ENCODE results near the gene EEF1AKMT2.

The EEF1AKMT2 gene

DNA sequence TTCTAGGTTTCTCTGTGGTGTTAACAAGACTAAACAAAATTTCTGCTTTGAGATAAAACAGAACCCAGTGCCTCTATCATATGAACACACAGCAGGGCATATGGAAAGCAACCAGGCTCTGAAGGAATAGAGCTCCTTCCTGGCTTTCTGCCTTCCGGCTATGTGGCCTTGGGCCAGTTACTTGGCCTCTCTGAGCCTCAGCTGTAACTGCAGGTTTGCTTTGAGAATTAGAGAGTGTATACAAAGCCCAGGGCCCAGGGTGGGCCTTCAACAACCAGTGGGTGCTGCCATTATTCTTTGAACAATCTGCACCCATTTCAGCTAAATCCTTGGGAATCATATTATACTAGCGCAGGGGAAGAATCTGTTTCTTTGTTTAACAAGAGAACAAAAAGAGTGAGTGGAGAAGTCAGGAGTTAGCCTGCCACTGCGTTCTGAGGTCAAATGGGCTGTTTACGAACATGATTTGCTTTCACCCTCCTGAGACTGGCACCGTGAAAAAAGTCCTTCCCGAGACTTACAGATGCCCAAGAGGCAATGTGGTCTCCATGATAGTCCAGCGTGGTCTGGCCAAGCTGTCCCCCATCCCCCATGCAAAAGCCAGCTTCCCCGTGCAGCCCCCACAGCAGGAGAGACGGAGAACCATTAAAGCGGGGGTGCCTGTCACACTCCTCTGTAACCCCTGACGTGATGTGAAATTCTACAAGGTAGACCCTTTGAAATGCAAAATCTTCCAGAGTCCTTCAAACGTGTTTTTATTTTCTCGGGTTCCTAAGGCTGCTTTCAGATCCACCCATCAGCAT lies 52.4 kb downstream of the EEF1AKMT2 start:
- no peaks in the 10 kb centered on the region for H3K9me3 ChIP-seq (ENCODE audit: control insufficient read depth, low read length)
- H3K4me3 ChIP-seq (ENCODE audit: insufficient read depth, low read depth, low read length, poor library complexity, severe bottlenecking) = peak overlapping the region; percentile 23
- H3K4me1 ChIP-seq (ENCODE audit: control insufficient read depth, insufficient read depth, low read length, poor library complexity, severe bottlenecking) = peaks cover 80% of the 10 kb centered on the region
- no peaks in the 10 kb centered on the region for H3K36me3 ChIP-seq (ENCODE audit: control insufficient read depth, insufficient read depth, low read length)
- no peaks in the 10 kb centered on the region for H3K27me3 ChIP-seq (replicated peaks; ENCODE audit: control insufficient read depth, insufficient read depth, low read length, poor library complexity, severe bottlenecking)
- peak overlapping the region; percentile 80 for H3K27ac ChIP-seq (ENCODE audit: insufficient read depth, low read length, poor library complexity, severe bottlenecking)
- no peak for DNase-seq

DNA sequence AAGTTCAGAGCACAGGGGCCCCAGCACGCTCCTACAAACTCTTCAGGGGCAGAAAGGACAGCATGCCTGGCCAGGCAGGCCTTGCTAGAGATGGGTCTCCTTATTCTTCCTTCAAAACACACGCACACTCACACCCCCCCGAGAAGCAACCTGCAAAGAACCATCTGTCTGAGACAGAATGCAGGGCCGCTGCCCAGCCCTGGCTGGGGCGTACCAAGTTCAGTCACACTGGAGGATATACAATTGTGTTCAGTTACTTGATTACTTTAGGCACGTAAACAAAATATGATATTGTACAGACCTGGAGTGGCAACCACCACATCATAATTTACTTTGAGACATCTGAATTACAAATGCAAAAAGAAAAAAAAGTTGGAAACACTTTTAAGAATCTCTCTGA lies 53.2 kb downstream of the EEF1AKMT2 start:
- no peak overlapping the region for H3K4me3 ChIP-seq (ENCODE audit: insufficient read depth, low read depth, low read length, poor library complexity, severe bottlenecking)
- H3K9me3 ChIP-seq (ENCODE audit: control insufficient read depth, low read length) = no peaks in the 10 kb centered on the region
- peaks cover 89% of the 10 kb centered on the region for H3K4me1 ChIP-seq (ENCODE audit: control insufficient read depth, insufficient read depth, low read length, poor library complexity, severe bottlenecking)
- no peaks in the 10 kb centered on the region for H3K36me3 ChIP-seq (ENCODE audit: control insufficient read depth, insufficient read depth, low read length)
- DNase-seq = no peak
- no peak overlapping the region for H3K27ac ChIP-seq (ENCODE audit: insufficient read depth, low read length, poor library complexity, severe bottlenecking)
- H3K27me3 ChIP-seq (replicated peaks; ENCODE audit: control insufficient read depth, insufficient read depth, low read length, poor library complexity, severe bottlenecking) = no peaks in the 10 kb centered on the region

DNA sequence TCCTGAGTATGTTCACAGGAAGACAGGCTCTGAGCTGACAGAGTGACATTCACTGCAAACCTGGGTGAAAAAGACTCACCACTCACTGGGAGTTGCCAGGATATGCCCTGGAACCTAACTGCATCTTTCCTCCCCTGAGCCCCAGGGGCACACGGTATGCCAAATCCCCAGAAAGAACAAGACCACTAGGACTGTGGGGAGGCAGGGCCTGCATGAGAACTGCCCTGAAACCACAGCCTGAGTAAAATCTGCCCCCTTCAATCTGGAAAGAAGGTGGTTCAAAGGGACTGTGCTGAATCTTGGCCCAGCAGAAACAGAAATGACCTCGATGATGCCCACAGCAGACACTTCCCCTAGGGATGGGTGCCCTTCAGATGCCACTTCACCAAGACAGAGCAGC lies 54.0 kb downstream of the EEF1AKMT2 start:
- H3K4me3 ChIP-seq (ENCODE audit: insufficient read depth, low read depth, low read length, poor library complexity, severe bottlenecking) = no peak overlapping the region
- no peaks in the 10 kb centered on the region for H3K27me3 ChIP-seq (replicated peaks; ENCODE audit: control insufficient read depth, insufficient read depth, low read length, poor library complexity, severe bottlenecking)
- peaks cover 97% of the 10 kb centered on the region for H3K4me1 ChIP-seq (ENCODE audit: control insufficient read depth, insufficient read depth, low read length, poor library complexity, severe bottlenecking)
- H3K27ac ChIP-seq (ENCODE audit: insufficient read depth, low read length, poor library complexity, severe bottlenecking) = peak overlapping the region; percentile 43
- DNase-seq = no peak
- no peaks in the 10 kb centered on the region for H3K9me3 ChIP-seq (ENCODE audit: control insufficient read depth, low read length)
- H3K36me3 ChIP-seq (ENCODE audit: control insufficient read depth, insufficient read depth, low read length) = no peaks in the 10 kb centered on the region

DNA sequence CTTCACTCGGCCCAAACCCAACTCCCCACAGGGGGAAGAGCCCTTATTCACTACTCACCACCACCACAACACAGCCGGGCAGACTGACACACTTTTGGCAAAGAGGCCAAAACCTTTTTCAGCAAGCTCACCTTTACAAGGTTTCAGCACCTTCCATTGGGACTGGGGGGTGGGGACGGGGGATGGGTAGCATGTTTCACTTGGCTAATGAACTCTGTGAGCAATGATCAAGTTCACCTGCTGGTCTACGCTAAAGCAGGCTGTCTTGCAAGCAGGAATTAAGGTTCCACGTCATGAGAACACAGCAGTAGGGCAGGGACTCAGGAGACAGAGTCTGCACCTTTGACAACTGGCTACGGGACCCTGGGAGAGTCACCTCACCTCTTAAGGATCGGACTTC lies 54.5 kb downstream of the EEF1AKMT2 start:
- H3K27me3 ChIP-seq (replicated peaks; ENCODE audit: control insufficient read depth, insufficient read depth, low read length, poor library complexity, severe bottlenecking) = no peaks in the 10 kb centered on the region
- DNase-seq = no peak
- peaks cover 100% of the 10 kb centered on the region for H3K4me1 ChIP-seq (ENCODE audit: control insufficient read depth, insufficient read depth, low read length, poor library complexity, severe bottlenecking)
- peak overlapping the region; percentile 43 for H3K27ac ChIP-seq (ENCODE audit: insufficient read depth, low read length, poor library complexity, severe bottlenecking)
- H3K9me3 ChIP-seq (ENCODE audit: control insufficient read depth, low read length) = no peaks in the 10 kb centered on the region
- no peak overlapping the region for H3K4me3 ChIP-seq (ENCODE audit: insufficient read depth, low read depth, low read length, poor library complexity, severe bottlenecking)
- H3K36me3 ChIP-seq (ENCODE audit: control insufficient read depth, insufficient read depth, low read length) = no peaks in the 10 kb centered on the region

DNA sequence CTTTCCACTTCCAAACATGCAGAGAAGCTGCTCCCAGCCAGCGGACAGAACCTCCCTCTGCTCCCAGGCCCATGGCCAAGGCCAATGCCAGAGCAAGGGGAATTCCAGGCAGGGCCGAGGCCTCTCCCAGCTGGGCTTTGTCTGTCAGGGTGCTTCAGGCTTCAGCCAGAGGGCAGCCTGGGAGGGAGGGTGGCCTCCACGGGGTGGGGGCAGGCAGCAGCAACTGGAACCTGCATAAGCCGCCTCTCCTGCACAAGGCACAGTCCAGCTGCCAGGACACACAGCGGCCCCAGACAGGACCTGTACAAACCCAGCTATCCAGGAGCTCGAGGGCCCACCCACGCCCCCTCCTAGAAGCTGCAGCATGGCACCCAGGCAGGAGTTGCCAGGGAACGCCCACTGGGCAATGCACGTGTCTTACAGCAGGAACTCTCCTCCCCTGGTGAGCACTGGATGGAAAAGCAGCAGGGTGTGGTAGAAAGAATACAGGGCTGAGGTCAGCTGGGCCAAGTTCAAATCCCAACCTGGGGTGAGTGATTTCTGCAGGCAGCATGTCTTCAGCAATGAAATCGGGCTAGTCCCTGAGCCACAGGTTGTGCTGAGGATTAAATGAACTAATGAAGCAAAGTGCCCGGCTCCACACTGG lies 55.1 kb downstream of the EEF1AKMT2 start:
- no peaks in the 10 kb centered on the region for H3K36me3 ChIP-seq (ENCODE audit: control insufficient read depth, insufficient read depth, low read length)
- no peaks in the 10 kb centered on the region for H3K9me3 ChIP-seq (ENCODE audit: control insufficient read depth, low read length)
- no peak for DNase-seq
- H3K27me3 ChIP-seq (replicated peaks; ENCODE audit: control insufficient read depth, insufficient read depth, low read length, poor library complexity, severe bottlenecking) = no peaks in the 10 kb centered on the region
- peaks cover 100% of the 10 kb centered on the region for H3K4me1 ChIP-seq (ENCODE audit: control insufficient read depth, insufficient read depth, low read length, poor library complexity, severe bottlenecking)
- H3K27ac ChIP-seq (ENCODE audit: insufficient read depth, low read length, poor library complexity, severe bottlenecking) = peak overlapping the region; percentile 43
- no peak overlapping the region for H3K4me3 ChIP-seq (ENCODE audit: insufficient read depth, low read depth, low read length, poor library complexity, severe bottlenecking)

DNA sequence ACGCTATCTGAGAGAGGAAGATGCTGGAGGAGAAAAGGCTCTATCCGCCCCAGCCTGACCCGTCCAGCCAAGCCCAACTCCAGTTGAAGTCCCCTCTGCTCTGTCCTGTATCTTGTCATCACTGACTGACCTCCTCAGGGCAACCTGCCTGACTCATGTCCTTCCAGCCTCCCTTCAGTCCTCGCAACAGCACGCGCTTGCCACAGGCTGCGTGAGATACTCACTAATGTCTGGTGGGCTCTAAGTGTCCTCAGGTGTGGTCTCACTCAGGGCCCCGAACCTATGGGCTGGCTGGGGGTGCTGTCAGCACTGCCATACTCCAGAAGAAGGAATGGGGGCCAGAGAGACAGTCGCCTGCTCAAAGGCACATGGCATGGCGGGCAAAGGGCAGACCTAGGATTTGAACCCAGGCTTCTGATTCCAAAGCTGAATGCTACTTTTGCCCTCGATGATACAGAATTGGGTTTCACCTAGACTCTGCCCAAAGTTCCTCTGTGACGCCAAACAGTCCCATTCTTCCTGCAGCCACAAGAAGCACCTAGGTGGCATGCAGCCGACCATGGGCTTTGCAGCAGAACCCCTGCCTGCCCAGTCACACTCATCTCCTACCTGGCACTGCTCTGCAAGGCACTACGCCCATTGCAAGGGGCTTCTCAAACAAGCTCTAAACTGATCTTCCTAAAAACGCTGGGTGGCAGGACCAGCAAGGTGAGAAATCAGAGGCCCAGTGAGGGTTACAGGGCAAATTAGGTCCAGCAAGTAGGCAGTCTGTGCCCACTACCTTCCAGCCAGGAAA lies 56.0 kb downstream of the EEF1AKMT2 start:
- no peaks in the 10 kb centered on the region for H3K27me3 ChIP-seq (replicated peaks; ENCODE audit: control insufficient read depth, insufficient read depth, low read length, poor library complexity, severe bottlenecking)
- H3K4me1 ChIP-seq (ENCODE audit: control insufficient read depth, insufficient read depth, low read length, poor library complexity, severe bottlenecking) = peaks cover 99% of the 10 kb centered on the region
- peak overlapping the region; percentile 80 for H3K27ac ChIP-seq (ENCODE audit: insufficient read depth, low read length, poor library complexity, severe bottlenecking)
- no peak for DNase-seq
- H3K36me3 ChIP-seq (ENCODE audit: control insufficient read depth, insufficient read depth, low read length) = no peaks in the 10 kb centered on the region
- no peak overlapping the region for H3K4me3 ChIP-seq (ENCODE audit: insufficient read depth, low read depth, low read length, poor library complexity, severe bottlenecking)
- no peaks in the 10 kb centered on the region for H3K9me3 ChIP-seq (ENCODE audit: control insufficient read depth, low read length)

DNA sequence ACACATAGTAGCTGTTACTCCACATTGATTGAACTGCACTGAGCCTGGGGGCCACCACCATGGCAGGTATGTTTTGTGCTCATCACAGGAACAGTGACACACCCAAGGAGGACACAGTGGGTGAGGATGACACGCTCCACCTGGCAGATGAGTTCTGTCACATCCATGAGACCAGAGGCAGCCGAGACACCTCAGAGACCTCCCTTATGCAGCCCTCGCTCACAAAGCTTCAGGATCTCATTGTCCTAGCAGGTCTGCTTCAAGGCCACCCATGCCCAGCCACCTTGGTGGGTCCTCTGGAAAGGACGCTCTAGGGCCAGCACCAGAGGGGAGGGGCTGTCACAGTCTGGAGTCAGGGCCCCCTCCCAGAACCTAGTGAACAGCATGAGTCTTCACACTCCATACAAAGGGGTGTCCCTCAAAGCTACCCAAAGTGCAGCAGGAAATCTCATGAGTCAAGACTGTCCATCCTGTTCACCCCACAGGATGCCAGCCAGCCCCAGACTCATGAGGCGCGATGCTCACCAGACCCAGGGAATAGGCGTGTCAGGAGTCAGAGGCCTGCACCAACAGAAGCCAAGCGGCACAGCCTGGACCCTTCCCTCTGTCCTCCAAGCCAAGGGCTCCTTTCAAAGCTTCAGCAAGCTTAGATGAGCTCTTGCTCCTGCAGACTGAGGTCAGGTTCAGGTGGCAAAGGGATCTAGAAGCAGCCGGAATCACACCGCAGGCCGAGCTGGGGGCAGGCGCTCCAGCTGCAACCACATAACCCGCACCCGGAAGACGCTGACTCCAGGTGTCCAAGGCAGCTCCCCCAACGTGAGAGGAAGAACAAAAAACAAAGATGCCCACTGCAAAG lies 57.1 kb downstream of the EEF1AKMT2 start:
- Histone ChIP-seq H3K36me3 (ENCODE audit: control insufficient read depth, insufficient read depth, low read length) (no peaks in the 10 kb centered on the region), H3K9me3 (ENCODE audit: control insufficient read depth, low read length) (no peaks in the 10 kb centered on the region), H3K27ac (ENCODE audit: insufficient read depth, low read length, poor library complexity, severe bottlenecking) (peak overlapping the region; percentile 80), H3K27me3 (replicated peaks; ENCODE audit: control insufficient read depth, insufficient read depth, low read length, poor library complexity, severe bottlenecking) (no peaks in the 10 kb centered on the region), H3K4me3 (ENCODE audit: insufficient read depth, low read depth, low read length, poor library complexity, severe bottlenecking) (no peak overlapping the region), H3K4me1 (ENCODE audit: control insufficient read depth, insufficient read depth, low read length, poor library complexity, severe bottlenecking) (peaks cover 99% of the 10 kb centered on the region)
- peak in 1 of 3 donors; percentile 41 for DNase-seq

DNA sequence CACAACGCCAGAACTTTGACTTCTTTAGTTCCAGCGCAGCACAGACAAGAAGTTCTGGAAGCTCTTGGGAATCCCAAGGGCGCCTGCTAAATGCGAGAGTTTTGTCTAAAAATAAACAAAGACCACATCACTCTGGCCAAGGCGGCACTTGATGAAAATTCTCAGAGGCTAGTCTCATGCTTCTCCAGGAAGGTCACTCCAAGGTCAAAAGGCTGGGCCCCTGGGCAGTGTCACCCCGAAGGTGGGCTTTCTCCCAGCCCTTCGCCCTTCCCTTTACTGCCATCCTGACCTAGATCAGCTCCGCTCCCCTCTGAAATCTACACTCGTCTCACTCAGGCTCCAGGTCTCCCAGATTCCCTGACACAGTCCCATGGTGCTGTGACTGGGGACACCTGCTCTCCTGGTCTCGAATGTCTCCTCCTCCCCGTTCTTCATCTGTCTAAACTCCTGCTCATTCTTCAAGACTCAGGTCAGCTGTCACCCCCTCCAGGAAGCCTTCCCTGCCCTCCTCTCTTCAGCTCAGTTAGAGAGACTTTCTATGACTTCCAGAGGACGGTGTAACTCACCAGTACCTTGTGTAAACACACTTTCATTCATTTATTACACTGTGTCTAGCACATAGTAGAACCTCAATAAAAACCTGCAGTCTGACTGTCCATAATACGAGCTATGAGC lies 58.0 kb downstream of the EEF1AKMT2 start:
- DNase-seq = no peak
- Histone ChIP-seq H3K36me3 (ENCODE audit: control insufficient read depth, insufficient read depth, low read length) (no peaks in the 10 kb centered on the region), H3K27ac (ENCODE audit: insufficient read depth, low read length, poor library complexity, severe bottlenecking) (peak overlapping the region; percentile 80), H3K9me3 (ENCODE audit: control insufficient read depth, low read length) (no peaks in the 10 kb centered on the region), H3K4me3 (ENCODE audit: insufficient read depth, low read depth, low read length, poor library complexity, severe bottlenecking) (peak overlapping the region; percentile 27), H3K4me1 (ENCODE audit: control insufficient read depth, insufficient read depth, low read length, poor library complexity, severe bottlenecking) (peaks cover 99% of the 10 kb centered on the region), H3K27me3 (replicated peaks; ENCODE audit: control insufficient read depth, insufficient read depth, low read length, poor library complexity, severe bottlenecking) (no peaks in the 10 kb centered on the region)

DNA sequence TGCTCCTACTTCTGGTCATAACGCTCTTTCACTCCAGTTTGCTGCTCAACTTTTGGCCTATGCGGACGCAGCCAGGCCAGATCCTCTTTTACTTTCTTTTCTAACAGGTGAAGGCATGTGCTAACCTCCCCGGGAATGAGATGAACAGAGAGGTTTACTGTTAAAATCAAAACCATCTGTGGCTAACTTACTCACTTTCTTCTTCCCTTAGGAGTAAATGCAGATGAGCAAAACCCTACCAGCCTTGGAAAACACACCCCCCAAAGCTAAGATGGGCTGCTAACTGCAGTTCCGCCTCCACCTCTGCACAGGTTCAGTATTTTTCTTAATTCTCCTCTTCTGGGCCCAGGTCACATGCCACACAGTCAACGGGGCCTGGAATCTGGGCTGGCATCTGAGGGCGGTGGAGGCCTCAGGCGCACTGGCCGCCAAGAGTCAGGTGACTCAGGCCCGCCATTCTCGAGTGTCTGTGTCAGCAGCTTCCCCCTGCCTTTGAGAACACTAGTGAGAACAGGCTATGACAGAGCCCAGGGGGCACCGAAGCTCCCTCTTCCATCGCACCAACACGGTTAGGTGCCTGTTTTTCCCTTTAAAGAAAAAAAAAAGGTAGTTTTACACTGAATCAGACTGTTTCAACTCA lies 58.6 kb downstream of the EEF1AKMT2 start:
- H3K4me3 ChIP-seq (ENCODE audit: insufficient read depth, low read depth, low read length, poor library complexity, severe bottlenecking) = peak overlapping the region; percentile 27
- H3K27me3 ChIP-seq (replicated peaks; ENCODE audit: control insufficient read depth, insufficient read depth, low read length, poor library complexity, severe bottlenecking) = no peaks in the 10 kb centered on the region
- H3K9me3 ChIP-seq (ENCODE audit: control insufficient read depth, low read length) = no peaks in the 10 kb centered on the region
- H3K4me1 ChIP-seq (ENCODE audit: control insufficient read depth, insufficient read depth, low read length, poor library complexity, severe bottlenecking) = peaks cover 99% of the 10 kb centered on the region
- DNase-seq = peak; percentile 41 to 58 (median 56)
- peak overlapping the region; percentile 80 for H3K27ac ChIP-seq (ENCODE audit: insufficient read depth, low read length, poor library complexity, severe bottlenecking)
- H3K36me3 ChIP-seq (ENCODE audit: control insufficient read depth, insufficient read depth, low read length) = no peaks in the 10 kb centered on the region

Measured in effector memory CD4-positive, alpha-beta T cell (primary cell).